NCI-H2196 (cell line): Measurements from ENCODE around the gene BCL2L2.

ENCODE experiments used
- DNase-seq: peaks from one replicate; lab custom pipeline; 2025; ENCODE audit not compliant: unreplicated experiment; lab: John Stamatoyannopoulos, UW

The BCL2L2 gene

GRCh38 chr14:23299986-23300686 is 6.5 kb upstream of the BCL2L2 start:
- no peak for DNase-seq

GRCh38 chr14:23300687-23301223 is 5.9 kb upstream of the BCL2L2 start:
- no peak for DNase-seq

DNA sequence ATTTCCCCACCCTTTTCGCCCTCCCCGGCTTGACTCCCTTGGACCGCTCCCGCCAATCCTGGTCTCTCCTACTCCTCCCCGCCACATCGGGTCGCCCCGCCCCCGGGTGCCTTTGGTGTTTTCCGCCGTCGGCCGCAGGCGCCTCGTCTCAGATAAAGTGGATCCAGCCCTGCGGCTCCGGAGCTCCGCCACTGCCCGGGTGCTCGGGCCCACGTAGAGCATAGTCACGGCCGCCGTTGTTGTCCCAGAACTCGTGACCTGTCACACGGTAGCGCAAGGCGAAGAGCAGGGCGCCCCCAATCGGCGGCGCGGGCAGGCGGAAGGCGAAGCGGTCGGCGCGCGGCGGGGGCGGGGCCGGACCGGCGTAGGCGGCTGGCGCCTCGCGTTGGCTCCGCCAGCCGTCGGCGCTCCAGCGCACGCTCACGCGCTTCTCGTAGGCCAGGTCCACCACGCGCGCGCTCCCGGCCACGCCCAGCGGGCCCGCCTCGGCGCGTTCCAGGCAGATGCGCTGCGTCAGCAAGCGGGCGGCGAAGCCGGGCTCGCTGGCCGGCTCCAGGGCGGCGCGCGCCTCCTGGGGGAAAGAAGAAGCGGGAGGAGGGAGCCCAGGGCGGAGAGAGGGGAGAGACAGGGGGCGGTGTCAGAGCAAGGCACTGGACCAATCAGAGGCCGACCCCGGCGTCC is 5.2 kb upstream of the BCL2L2 start:
- DNase-seq = peak; percentile 99

- DNase-seq = no peak
Observed at GRCh38 chr14:23301969-23302289, 4.7 kb upstream of the BCL2L2 start.

- DNase-seq = peak; percentile 69
Observed at GRCh38 chr14:23302290-23303225, 4.1 kb upstream of the BCL2L2 start, which contains the start of gene PPP1R3E. Gene PPP1R3E (minus strand): TSS chr14:23302859. CDS start chr14:23302576, 283 bp downstream.

- no peak for DNase-seq
Observed at GRCh38 chr14:23307146-23307530, 505 bp downstream of the BCL2L2 start.

DNA sequence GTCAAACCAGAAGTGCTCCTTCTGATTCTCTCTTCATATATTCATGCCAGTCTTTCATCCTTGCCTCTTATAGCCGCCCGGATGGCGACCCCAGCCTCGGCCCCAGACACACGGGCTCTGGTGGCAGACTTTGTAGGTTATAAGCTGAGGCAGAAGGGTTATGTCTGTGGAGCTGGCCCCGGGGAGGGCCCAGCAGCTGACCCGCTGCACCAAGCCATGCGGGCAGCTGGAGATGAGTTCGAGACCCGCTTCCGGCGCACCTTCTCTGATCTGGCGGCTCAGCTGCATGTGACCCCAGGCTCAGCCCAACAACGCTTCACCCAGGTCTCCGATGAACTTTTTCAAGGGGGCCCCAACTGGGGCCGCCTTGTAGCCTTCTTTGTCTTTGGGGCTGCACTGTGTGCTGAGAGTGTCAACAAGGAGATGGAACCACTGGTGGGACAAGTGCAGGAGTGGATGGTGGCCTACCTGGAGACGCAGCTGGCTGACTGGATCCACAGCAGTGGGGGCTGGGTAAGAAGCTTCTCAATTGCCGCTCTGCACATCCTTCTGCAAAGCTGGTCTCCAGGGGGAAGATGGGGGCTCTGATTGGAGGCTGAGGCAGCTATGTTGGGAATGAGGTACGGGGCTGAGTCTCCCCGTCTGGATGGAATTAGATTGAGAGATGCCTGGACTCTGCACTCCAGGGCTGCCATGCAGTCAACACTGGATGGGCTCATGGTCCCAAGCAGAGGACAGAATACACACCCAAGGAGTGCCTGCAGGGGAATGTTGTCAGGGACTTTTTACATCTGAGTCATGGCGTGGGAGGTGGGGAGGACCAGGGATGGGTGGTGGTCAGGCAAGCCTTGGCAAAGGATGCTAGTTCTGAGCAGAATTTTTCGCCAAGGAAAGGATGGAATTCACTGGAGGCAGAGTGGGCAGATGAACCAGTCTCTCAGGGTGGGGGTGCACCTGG is 1.3 kb downstream of the BCL2L2 start:
- no peak for DNase-seq

- DNase-seq = no peak
Observed at GRCh38 chr14:23308721-23309445, 2.2 kb downstream of the BCL2L2 start.

DNA sequence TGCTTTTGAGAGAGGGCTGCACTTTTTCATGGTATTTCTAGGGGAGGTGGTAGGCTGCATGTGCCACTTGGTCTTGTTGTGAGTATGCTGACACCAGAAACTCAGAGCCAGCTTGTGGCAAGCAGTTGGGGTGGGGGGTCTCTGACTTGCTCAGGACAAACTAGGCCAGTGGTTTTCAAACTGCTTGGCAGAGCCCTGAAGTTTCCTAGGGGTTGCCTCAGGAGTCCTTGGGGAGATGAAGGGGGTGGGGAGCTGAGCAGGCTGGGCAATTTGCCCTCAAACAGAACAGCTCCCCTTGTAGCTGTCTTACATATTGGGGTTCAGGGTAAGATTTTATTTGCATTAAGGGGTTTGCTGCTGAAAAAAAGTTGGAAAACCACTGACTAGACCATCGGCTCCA is 3.9 kb downstream of the BCL2L2 start:
- DNase-seq = no peak

- DNase-seq = no peak
Observed at GRCh38 chr14:23316300-23316699, 9.7 kb downstream of the BCL2L2 start.

GRCh38 chr14:23319746-23320583 is 13.3 kb downstream of the BCL2L2 start:
- no peak for DNase-seq

- DNase-seq = peak; percentile 100
Observed at GRCh38 chr14:23320584-23321571, 14.2 kb downstream of the BCL2L2 start, which contains the start of gene PABPN1. Gene PABPN1 (plus strand): TSS chr14:23321457. CDS start chr14:23321470, 13 bp downstream.

- DNase-seq = no peak
Observed at GRCh38 chr14:23321572-23322547, 15.2 kb downstream of the BCL2L2 start.

DNA sequence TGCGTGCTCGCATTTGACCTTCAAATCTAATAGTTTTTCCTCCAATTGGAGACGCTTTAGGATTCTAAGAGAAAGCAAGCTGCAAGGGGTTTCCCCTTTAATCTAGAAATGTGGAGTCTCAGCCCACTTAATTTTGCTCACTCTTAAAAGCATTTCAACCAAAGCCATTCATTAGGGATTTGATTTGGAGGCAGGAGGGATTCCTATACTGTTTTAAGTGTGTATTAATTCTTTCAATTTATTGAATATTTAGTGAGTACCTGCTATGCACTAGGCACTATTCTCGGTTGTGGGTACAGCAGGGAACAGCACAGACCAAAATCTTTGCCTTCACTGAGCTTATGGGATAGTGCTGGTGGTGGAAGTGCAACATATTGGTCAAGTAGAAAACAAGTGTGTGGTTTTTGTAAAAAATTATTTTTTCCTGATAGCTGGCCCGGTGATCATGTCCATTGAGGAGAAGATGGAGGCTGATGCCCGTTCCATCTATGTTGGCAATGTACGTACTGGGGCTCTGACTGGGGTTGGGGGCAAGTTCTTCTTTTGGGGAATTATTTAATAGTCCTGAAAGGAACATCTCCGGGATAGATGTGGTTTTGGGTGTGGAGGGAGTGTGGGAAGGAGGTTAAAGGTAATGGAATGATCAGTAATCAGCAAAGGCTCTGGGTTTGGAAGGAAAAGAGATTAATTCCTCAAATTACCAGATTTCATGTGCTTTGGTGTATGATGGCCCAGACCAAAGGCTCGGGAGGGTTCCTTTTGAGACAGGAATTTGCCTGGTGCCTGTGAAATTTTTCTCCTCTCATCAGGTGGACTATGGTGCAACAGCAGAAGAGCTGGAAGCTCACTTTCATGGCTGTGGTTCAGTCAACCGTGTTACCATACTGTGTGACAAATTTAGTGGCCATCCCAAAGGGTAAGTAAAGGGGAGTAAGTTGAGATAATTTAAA is 16.2 kb downstream of the BCL2L2 start:
- DNase-seq = no peak

DNA sequence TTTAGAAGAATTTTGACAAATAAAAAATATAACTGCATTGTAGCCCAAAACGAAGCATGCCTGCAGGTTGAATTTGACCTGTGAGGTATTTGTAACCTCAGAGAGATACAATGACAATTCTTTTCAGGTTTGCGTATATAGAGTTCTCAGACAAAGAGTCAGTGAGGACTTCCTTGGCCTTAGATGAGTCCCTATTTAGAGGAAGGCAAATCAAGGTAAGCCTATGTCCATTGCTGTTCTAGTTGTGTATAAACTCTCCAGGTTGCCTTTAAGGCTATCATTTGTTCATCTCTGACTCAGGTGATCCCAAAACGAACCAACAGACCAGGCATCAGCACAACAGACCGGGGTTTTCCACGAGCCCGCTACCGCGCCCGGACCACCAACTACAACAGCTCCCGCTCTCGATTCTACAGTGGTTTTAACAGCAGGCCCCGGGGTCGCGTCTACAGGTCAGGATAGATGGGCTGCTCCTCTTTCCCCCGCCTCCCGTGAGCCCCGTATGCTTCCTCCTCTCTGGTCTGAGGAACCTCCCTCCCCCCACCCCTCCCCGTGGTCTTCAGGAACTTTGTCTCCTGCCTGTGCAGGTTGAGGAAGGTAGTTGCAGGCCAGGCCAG is 17.3 kb downstream of the BCL2L2 start:
- DNase-seq = no peak
